Neural progenitor cell (in vitro differentiated cells): ENCODE results near the gene STK11IP.

Experiments used
- EZH2 ChIP-seq: fragments of 200-600 bp; sonication (generic); IDR thresholded peaks from 2 replicates; pipeline ENCODE4 v1.6.1; 2017; ENCODE audit warnings: antibody characterized with exemption, mild to moderate bottlenecking, moderate library complexity
- EZH2phosphoT487 ChIP-seq: fragments of 200-600 bp; sonication (generic); IDR thresholded peaks from 2 replicates; pipeline ENCODE4 v1.6.1; 2017; ENCODE audit warnings: antibody characterized with exemption
- TF ChIP-seq, protein P1 (sequence below): fragments of 200-600 bp; sonication (generic); IDR thresholded peaks from 2 replicates; pipeline ENCODE4 v1.5.1; 2017; ENCODE audit warnings: antibody characterized with exemption, mild to moderate bottlenecking

DNA sequence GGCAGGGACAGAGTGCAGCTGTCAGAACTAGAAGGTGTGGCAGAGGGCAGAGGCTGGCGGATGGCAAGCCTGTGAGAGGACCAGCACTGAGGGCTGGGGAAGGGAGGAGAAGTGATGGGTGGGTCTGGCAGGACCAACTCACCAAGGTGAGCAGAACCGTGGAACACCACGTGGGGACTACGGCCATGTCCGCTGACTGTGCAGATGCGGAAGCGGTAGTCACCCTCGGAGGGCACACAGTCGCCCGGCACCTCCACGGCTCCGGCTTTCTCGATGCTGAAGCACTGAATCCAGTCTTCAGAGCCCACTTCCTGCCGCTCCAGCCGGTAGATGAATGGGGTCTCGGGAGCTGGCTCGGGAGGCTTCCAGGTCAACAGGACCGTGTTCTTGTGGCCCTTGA, 30.5 kb upstream of the STK11IP start:
- no peak for TF ChIP-seq EZH2
- TF ChIP-seq, protein P1, sequence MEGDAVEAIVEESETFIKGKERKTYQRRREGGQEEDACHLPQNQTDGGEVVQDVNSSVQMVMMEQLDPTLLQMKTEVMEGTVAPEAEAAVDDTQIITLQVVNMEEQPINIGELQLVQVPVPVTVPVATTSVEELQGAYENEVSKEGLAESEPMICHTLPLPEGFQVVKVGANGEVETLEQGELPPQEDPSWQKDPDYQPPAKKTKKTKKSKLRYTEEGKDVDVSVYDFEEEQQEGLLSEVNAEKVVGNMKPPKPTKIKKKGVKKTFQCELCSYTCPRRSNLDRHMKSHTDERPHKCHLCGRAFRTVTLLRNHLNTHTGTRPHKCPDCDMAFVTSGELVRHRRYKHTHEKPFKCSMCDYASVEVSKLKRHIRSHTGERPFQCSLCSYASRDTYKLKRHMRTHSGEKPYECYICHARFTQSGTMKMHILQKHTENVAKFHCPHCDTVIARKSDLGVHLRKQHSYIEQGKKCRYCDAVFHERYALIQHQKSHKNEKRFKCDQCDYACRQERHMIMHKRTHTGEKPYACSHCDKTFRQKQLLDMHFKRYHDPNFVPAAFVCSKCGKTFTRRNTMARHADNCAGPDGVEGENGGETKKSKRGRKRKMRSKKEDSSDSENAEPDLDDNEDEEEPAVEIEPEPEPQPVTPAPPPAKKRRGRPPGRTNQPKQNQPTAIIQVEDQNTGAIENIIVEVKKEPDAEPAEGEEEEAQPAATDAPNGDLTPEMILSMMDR, result no peak
- no peak for TF ChIP-seq EZH2phosphoT487
